Activated CD4-positive, alpha-beta T cell treated with anti-CD3 and anti-CD28 coated beads for 1 hour (primary cell): ENCODE results near the gene SETBP1.

Experiments
- DNase-seq: peaks from one replicate; pipeline ENCODE4 v3.0.0-alpha.2; 2020

Gene SETBP1

GRCh38 chr18:44821924-44822323 lies 141.2 kb downstream of the SETBP1 start:
- no peak for DNase-seq

- DNase-seq: no peak
Measured at GRCh38 chr18:44823286-44823685, 142.6 kb downstream of the SETBP1 start.

- no peak for DNase-seq
Measured at GRCh38 chr18:44823782-44824181, 143.1 kb downstream of the SETBP1 start.

GRCh38 chr18:44824884-44825283 lies 144.2 kb downstream of the SETBP1 start:
- no peak for DNase-seq

GRCh38 chr18:44826418-44827259 lies 146.0 kb downstream of the SETBP1 start:
- no peak for DNase-seq

- no peak for DNase-seq
Measured at GRCh38 chr18:44828080-44828479, 147.4 kb downstream of the SETBP1 start.

- DNase-seq: no peak
Measured at GRCh38 chr18:44830581-44830980, 149.9 kb downstream of the SETBP1 start.

GRCh38 chr18:44833786-44834185 lies 153.1 kb downstream of the SETBP1 start:
- no peak for DNase-seq

GRCh38 chr18:44834867-44835469 lies 154.3 kb downstream of the SETBP1 start:
- DNase-seq: no peak

- no peak for DNase-seq
Measured at GRCh38 chr18:44835703-44836102, 155.0 kb downstream of the SETBP1 start.

- DNase-seq: no peak
Measured at GRCh38 chr18:44836263-44836662, 155.6 kb downstream of the SETBP1 start.

- no peak for DNase-seq
Measured at GRCh38 chr18:44837482-44838180, 156.9 kb downstream of the SETBP1 start.

- DNase-seq: peak; percentile 30
Measured at GRCh38 chr18:44838971-44839666, 158.4 kb downstream of the SETBP1 start.

GRCh38 chr18:44840058-44840790 lies 159.5 kb downstream of the SETBP1 start:
- no peak for DNase-seq

- no peak for DNase-seq
Measured at GRCh38 chr18:44841221-44841620, 160.5 kb downstream of the SETBP1 start.

GRCh38 chr18:44841752-44842587 lies 161.3 kb downstream of the SETBP1 start:
- DNase-seq: no peak

- DNase-seq: no peak
Measured at GRCh38 chr18:44842588-44843412, 162.1 kb downstream of the SETBP1 start.

GRCh38 chr18:44844486-44844885 lies 163.8 kb downstream of the SETBP1 start:
- DNase-seq: no peak

GRCh38 chr18:44846450-44846849 lies 165.8 kb downstream of the SETBP1 start:
- no peak for DNase-seq

- no peak for DNase-seq
Measured at GRCh38 chr18:44848644-44849335, 168.1 kb downstream of the SETBP1 start.
